Right hindlimb (tissue), 1 donor: Measurements from ENCODE around the gene CATSPER1.

Experiments used
- DNase-seq: peaks from one replicate; pipeline ENCODE4 v3.0.0-alpha.2; 2018

The CATSPER1 gene

GRCh38 chr11:66026017-66026529 lies at the start of gene CATSPER1:
Gene CATSPER1 (minus strand): TSS chr11:66026479. CDS start chr11:66026379, 100 bp downstream.
- DNase-seq = no peak

GRCh38 chr11:66075273-66075672 lies 49.0 kb upstream of the CATSPER1 start:
- DNase-seq = no peak

DNA sequence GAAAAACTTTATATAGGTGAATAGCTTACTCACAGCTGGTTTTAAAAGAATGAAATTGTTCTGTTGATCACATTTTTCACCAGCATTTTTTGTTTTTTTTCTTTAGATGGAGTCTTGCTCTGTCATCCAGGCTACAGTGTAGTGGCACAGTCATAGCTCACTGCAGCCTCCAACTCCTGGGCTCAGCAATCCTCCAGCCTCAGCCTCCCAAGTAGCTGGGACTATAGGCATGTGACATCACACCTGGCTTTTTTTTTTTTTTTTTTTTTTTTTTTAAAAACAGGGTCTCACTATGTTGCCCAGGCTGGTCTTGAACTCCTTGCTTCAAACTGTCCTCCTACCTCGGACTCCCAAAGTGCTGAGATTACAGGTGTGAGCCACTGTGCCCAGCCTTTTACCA lies 47.4 kb upstream of the CATSPER1 start:
- DNase-seq = no peak

GRCh38 chr11:66072518-66072917 lies 46.2 kb upstream of the CATSPER1 start:
- DNase-seq = no peak

DNA sequence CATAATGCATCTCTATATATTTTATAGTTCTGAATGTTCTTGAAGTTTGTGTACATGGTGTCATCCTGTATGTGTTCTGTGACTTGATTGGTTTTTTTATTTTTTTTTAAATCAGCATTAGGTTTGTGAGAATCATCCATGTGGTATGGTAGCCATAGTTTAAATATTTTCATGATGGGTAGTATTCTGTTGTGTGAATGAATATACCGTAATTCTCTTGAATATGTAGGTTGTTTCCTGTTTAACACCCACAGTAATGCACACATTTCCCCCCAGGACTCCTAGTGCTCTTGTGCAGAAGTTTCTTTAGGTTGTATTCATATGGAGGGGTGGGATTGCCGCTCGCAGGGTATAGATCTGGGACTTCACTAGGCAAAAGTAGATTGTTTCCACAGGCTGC lies 45.8 kb upstream of the CATSPER1 start:
- DNase-seq = no peak

GRCh38 chr11:66071381-66071801 lies 45.1 kb upstream of the CATSPER1 start:
- DNase-seq = no peak

GRCh38 chr11:66070604-66071380 lies 44.5 kb upstream of the CATSPER1 start:
- peak; percentile 63 for DNase-seq

- DNase-seq = peak; percentile 91
Observed at GRCh38 chr11:66069715-66070603, 43.7 kb upstream of the CATSPER1 start, which contains the start of gene PACS1. Gene PACS1 (plus strand): TSS chr11:66070272. CDS start chr11:66070487, 215 bp downstream.

- DNase-seq = peak; percentile 53
Observed at GRCh38 chr11:66068923-66069714, 42.8 kb upstream of the CATSPER1 start.

DNA sequence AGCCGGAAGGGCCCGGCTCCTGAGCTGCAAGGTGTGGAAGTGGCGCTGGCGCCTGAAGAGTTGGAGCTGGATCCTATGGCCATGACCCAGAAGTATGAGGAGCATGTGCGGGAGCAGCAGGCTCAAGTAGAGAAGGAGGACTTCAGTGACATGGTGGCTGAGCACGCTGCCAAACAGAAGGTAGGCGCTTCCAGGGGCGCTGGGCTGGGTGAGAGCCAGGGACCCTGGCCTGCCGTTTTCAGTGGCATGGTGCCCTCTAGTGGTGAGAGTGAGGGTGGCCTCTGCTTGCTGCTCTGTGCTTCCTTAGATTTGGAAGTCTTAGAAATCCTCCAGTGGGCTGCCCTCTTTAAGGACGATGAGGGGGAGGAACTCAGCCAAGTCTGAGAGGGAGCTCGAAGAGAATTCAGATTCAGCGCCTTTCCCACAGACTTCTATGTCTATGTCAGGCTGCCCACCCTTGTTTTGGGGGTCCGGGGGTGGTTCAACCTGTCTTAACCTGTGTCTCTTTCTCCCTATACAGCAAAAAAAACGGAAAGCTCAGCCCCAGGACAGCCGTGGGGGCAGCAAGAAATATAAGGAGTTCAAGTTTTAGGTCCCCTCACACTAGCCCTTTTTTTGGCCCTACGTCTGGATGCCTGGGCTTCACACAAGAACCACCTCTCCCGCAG lies 42.0 kb upstream of the CATSPER1 start:
- DNase-seq = peak; percentile 78

- no peak for DNase-seq
Observed at GRCh38 chr11:66067640-66068039, 41.4 kb upstream of the CATSPER1 start.

GRCh38 chr11:66066751-66067150 lies 40.5 kb upstream of the CATSPER1 start:
- DNase-seq = no peak

GRCh38 chr11:66064571-66064970 lies 38.3 kb upstream of the CATSPER1 start:
- no peak for DNase-seq

DNA sequence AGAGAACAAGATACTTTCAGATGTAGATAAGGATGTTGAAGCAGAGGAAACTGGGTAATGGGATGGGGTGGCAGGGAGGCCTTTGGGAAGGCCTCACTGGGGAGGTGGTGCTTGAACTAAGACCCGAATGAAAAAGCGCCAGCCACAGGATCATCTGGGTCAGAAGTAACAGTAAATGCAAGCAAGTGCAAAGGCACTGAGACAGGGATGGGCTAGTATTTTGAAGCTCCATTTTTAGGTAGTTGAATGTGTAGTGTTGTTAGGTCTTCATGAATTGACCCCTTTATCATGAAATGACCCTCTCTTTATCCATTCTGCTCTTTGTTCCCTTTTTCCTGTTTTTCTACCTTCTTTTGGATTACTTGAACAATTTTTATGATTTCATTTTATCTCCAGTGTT lies 37.6 kb upstream of the CATSPER1 start:
- DNase-seq = no peak

DNA sequence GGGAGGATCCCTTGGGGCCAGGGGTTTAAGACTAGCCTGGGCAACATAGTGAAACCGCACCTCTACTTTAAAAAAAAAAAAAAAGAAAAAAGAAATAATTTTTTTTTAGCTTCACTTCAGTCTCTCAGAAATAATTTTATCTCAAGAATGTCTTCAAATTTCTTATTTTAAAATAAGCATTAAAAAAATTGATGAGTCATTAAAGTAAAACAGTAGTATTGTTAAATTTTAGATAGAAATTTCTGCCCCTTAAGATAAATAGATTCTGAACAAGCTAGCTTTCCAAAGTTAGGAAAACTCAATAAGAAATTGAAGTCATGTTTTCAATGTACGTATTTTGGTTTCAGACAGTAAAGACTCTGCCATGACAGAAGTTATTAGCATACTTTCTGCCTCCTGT lies 36.1 kb upstream of the CATSPER1 start:
- no peak for DNase-seq

DNA sequence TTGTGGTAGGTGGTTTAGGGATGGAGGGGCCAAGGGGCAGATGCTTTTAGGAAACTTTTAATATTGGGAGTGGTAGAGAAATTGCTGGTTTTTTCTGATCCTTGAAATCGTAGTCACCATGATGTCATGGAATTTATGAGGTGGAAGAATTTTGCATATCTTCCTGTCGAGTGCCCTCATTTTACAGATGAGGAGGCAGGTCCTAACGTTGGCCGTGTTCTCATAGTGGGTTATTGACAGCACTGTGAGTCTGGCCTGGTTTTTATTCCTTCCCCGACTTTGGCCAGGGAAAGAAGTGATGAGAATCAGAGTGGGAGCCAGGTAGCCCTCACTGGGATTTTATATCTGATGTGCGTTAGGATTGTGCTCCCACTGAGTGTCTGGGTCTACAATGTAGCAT lies 35.0 kb upstream of the CATSPER1 start:
- DNase-seq = no peak

DNA sequence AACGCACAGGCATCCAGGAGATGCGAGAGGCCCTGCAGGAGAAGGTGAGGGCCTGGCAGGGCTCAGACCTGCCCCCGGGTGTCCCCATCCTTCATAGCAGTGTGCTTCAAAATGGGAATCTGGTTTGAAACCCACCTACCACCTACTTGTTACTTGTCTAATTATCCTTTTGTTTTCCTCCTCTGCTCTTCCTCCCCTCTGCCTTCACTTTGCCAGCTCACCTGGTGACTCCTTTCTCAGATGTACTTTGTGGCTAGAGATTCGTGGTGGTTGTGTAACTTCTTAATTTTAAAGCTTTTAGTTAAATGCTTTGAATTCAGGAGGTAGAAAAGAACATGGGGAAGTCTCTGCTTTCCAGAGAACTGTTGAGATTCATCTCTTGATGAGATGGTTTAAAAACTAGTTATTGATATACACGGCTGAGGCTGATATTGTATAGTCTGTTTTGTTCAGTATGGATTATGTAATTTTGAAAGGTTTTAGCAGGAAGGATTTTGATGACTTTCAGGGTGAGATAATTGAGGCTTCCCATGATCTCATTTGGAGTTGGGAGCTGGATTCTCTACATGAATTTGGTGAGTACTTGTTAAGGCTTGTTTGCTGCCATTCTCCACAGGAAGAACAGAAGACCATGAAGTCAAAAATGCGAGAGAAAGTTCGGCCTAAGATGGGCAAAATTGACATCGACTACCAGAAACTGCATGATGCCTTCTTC lies 33.8 kb upstream of the CATSPER1 start:
- DNase-seq = no peak

- DNase-seq = no peak
Observed at GRCh38 chr11:66056501-66056900, 30.2 kb upstream of the CATSPER1 start.

DNA sequence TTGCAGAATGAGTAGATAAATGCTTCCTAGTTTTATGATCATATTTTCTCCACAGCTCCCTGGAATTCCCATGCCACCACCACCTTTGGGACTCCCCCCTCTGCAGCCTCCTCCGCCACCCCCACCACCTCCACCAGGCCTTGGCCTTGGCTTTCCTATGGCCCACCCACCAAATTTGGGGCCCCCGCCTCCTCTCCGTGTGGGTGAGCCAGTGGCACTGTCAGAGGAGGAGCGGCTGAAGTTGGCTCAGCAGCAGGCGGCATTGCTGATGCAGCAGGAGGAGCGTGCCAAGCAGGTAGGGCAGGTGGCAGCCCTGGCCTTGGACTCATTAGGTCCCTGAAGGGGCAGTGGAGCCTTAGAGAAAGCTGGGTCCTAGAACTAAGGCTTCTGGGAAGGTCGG lies 28.7 kb upstream of the CATSPER1 start:
- DNase-seq = no peak

- DNase-seq = no peak
Observed at GRCh38 chr11:66052664-66052982, 26.3 kb upstream of the CATSPER1 start.
